ENCODE results near the gene GALM.

GRCh38 chr2:38653715-38654527, 12.0 kb upstream of the GALM start:
- TF ChIP-seq, protein P1, sequence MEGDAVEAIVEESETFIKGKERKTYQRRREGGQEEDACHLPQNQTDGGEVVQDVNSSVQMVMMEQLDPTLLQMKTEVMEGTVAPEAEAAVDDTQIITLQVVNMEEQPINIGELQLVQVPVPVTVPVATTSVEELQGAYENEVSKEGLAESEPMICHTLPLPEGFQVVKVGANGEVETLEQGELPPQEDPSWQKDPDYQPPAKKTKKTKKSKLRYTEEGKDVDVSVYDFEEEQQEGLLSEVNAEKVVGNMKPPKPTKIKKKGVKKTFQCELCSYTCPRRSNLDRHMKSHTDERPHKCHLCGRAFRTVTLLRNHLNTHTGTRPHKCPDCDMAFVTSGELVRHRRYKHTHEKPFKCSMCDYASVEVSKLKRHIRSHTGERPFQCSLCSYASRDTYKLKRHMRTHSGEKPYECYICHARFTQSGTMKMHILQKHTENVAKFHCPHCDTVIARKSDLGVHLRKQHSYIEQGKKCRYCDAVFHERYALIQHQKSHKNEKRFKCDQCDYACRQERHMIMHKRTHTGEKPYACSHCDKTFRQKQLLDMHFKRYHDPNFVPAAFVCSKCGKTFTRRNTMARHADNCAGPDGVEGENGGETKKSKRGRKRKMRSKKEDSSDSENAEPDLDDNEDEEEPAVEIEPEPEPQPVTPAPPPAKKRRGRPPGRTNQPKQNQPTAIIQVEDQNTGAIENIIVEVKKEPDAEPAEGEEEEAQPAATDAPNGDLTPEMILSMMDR (IDR thresholded peaks at IDR 0.05; ENCODE audit: low read depth, low read length), result no peak
- no peak for TF ChIP-seq EZH2phosphoT487 (IDR thresholded peaks at IDR 0.05; ENCODE audit: low read depth)

Data from OCI-LY3 (cell line).